Endometrial microvascular endothelial cells (primary cell): Measurements from ENCODE around the gene NUMA1. TPM values are rescaled to one million over a fixed set of nuclear protein-coding genes. Genes with fewer than 3 reads are reported as not detected.

Source experiments
- in situ Hi-C: cut with HindIII; loops from 2 replicates; pipeline ENCODE4 v1.10.0; 2017; ENCODE audit warnings: low sequenced_read_pairs, low pct_unique_long_range_greater_than_20kb; ENCODE audit errors: inconsistent ontology term
- total RNA-seq: library from RNA; depleted of rRNA; stranded (reverse); fragments of >200 nt; gene quantifications from one replicate; pipeline ENCODE4 v1.2.3, GENCODE V29; 2015; ENCODE audit errors: inconsistent ontology term

Gene NUMA1
- total RNA-seq, 1 donor from 2014 or later = 112 TPM

DNA sequence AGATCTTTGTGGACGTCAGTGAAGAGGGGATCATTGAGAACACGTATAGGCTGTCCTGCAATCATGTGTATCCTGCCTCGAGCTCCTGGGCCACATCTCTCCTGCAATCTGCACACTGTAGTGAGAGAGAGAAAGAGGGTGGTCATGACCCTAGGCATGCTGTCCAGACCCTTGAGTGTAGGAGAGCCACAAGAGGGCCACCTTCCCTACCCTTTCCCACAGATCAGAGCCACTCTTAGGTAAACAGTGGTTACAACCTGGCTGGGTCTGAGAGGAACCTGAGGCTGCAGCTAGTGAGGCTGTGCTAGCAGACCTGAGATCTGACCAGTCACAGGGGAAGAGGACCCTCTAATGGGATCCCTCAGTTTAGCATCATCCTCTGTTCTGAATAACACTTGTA lies 85.6 kb downstream of the NUMA1 start:
- in situ Hi-C loops = no loop called here

DNA sequence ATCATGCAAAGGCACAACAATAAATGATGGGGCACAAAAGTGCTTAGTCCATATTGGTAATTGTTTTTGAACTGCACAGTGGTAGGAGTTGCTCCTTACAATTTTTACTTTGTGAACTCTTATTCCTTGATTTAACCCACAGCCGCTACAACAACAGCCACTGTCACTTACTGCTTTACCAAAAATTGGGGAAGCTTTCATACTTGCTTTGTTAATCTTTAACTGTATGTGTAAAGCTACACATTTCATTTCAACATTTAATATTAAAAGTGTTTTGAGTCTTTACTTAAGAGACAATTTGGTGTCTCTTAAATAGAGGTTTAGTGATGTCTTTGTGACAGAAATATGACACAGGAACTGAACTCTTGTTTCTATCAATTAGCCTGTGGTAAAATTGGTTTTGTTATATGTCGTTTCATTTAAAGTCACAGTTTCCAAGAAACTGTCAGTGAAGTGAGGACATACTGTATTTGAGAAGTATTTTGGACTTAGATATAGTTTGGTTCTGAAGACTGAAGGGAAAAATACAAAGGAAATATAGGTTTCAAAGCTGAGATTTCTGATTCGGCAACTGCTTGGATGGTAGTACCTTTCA lies 88.1 kb downstream of the NUMA1 start:
- in situ Hi-C loops = no loop called here

DNA sequence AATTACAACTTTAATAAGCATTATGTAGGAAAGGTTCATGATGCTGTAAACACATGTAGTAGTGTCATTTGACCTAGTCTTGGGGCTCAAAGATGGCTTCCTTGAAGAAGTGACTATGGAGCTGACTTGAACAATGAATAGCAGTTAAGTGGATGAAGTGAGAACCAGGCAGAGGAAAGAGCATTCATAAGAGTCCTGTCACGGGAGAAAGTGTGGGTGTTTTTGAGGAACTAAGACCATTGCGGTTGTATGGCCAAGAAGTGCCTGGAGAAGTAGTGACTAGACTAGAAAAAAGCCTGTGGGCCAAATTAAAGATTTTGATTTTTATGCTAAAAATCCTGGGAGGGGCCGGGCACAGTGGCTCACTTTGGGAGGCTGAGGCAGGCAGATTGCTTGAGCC lies 88.8 kb downstream of the NUMA1 start:
- in situ Hi-C loops = no loop called here

GRCh38 chr11:71990701-71991100 lies 89.6 kb downstream of the NUMA1 start:
- in situ Hi-C loops = no loop called here

GRCh38 chr11:71988050-71988449 lies 92.3 kb downstream of the NUMA1 start:
- in situ Hi-C loops = no loop called here

- in situ Hi-C loops = no loop called here
Observed at GRCh38 chr11:71987521-71987920, 92.8 kb downstream of the NUMA1 start.

- in situ Hi-C loops = no loop called here
Observed at GRCh38 chr11:71986131-71986530, 94.2 kb downstream of the NUMA1 start.

GRCh38 chr11:71979602-71980001 lies 100.7 kb downstream of the NUMA1 start:
- in situ Hi-C loops = no loop called here

- in situ Hi-C loops = no loop called here
Observed at GRCh38 chr11:71979094-71979493, 101.2 kb downstream of the NUMA1 start.

DNA sequence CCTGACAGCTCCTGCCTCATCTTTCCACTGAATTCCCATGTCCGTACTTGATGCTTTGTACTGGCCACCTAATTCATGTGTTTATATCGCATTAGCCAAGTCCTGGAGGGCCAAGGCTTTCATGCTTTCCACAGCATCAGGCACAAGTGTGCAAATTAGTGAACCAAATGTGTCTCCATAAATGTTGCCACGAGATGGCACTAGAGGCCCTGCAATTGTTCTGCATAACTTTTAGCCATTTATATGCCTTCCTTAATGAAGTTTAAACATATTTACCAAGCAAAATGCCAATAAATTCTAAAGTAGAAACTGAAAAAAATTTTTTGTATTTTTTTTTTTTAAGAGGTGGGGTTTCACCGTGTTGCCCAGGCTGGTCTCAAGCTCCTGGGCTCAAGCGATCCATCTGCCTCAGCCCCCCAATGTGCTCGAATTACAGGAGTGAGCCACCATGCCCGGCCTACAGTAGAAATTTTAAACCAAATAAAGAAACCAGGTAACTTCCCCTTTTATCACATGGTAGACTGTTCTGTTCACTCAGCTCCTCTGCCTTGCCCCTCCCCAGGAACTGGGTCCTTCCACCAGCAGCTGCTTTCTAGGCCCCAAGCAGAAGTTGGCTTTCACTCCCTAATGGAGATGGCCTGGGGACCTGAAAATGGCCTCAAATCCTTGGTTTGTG lies 102.5 kb downstream of the NUMA1 start:
- in situ Hi-C loops = no loop called here

DNA sequence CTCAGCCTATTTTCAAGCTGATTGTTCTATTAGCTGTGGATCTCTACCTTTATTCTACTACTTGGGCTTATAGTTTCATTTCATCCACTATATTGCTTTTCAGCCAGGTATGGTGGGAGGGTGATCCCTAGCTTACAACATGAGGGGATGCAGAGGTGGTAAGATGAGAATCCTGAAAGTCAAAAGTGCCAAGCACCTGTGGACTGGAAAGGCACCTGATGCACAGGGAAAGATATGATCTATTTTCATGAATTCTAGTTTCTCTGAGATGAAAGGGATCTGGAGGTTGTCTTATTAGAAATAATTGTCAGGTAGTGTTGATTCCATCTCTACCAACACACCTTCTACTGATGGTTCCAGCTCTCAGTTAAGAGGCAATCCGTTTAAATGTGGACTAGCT lies 103.3 kb downstream of the NUMA1 start:
- in situ Hi-C loops = no loop called here

DNA sequence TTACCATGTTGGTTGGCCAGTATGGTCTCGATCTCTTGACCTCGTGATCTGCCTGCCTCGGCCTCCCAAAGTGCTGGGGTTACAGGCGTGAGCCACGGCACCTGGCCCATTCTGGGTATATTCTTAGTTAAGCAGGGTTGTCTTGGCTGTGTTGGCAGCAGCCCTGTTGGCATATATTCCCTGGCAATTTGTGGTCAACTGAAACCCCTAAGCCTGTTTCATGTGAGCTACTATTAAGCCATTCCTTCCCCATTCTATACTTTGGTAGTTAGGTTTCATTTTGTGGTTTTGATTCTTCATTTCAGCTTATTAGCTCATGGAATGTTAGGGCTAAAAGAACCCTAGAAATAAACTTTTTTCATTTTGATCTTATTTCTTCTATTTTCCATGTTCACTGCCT lies 103.8 kb downstream of the NUMA1 start:
- in situ Hi-C loops = no loop called here

DNA sequence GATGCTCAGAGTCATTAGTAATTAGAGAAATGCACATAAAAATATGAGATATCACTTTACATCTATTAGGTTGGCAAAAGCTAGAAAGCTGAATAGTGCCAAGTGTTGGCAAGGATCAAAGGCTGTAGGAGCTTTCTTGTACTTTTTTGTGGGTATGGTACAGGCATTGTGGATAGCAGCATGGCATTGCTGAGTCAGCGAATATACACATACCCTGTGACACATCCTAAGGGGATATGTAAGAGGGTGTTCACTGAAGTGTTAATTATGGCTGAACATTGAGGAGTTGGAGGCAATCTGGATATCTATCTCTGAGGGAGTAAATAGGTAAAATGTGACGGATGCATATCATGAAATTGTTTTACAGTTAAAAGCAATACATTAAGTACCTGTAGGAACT lies 108.7 kb downstream of the NUMA1 start:
- in situ Hi-C loops = no loop called here

DNA sequence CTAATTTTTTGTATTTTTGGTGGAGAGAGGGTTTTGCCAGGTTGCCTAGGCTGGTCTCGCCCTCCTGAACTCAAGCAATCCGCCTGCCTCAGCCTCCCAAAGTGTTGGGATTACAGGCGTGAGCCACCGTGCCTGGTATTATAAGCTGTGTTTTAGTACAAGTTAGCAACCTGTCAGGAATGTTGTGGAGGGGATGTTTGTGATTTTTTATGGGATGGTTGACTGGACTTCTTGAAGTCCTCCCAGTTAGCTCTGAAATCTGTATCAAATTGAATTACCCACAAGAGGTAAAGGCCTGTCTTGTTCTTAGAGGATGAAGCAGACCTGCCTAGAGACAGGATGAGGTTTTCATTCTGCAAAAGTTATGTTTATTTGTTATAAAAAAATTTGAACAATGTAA lies 115.7 kb downstream of the NUMA1 start:
- in situ Hi-C loops = no loop called here

DNA sequence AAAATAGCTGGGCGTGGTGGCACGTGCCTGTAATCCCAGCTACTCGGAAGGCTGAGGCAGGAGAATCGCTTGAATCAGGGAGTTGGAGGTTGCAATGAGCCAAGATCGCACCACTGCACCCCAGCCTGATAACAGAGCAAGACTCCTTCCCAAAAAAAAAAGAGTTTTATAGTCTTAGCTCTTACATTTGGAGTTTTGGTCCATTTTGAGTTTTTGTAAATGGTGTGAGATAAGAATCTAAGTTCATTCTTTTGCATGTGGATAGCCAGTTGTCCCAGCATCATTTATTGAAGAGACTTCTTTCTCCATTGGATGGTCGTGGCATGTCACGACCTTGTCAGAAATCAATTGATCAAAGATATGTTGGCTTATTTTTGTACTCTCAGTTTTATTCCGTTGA lies 116.9 kb downstream of the NUMA1 start:
- in situ Hi-C loops = no loop called here

GRCh38 chr11:71962428-71963038 lies 117.8 kb downstream of the NUMA1 start:
- in situ Hi-C loops = no loop called here

GRCh38 chr11:71955898-71956456 lies 124.4 kb downstream of the NUMA1 start:
- in situ Hi-C loops = no loop called here
